Measurements from ENCODE around the gene CCNL1. TPM values are rescaled to one million over a fixed set of nuclear protein-coding genes. Genes with fewer than 3 reads are reported as not detected.

Gene CCNL1
- total RNA-seq, 1 donor: 175 TPM

DNA sequence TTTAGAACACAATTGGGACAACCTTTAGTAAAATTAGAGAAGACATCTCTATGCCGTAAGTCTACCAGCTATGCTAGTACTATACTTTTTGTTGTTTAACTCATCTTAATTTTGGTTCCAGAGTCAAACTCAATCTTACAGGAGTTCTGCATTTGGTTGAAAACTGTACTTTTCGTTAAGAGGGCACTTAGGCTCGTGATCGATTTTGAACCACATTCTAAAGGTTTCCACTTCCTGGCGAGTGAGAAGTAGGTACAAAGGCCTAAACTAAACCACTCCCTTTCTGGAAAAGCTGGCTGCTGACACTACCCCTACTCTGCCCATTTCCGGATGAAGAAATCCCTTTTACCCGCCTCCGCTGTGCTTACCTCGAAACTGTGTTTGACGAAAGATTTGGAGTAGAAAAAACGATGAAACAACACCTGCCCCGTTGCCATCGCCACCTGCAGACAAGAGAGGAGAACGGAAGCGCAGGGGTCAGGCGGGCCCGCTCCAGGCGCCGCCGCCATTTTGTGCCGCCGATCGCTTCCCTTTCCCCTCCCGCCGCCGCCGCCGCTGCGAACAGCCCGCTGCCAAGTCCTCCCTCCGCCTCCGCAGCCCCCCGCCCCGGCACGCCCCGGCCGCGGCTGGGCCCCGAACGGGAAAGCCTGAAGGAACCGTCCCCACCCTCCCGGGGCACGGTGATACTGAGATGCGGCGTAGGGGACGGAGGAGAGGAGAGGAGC, 748 bp downstream of the CCNL1 start:
- TF ChIP-seq, protein P1, sequence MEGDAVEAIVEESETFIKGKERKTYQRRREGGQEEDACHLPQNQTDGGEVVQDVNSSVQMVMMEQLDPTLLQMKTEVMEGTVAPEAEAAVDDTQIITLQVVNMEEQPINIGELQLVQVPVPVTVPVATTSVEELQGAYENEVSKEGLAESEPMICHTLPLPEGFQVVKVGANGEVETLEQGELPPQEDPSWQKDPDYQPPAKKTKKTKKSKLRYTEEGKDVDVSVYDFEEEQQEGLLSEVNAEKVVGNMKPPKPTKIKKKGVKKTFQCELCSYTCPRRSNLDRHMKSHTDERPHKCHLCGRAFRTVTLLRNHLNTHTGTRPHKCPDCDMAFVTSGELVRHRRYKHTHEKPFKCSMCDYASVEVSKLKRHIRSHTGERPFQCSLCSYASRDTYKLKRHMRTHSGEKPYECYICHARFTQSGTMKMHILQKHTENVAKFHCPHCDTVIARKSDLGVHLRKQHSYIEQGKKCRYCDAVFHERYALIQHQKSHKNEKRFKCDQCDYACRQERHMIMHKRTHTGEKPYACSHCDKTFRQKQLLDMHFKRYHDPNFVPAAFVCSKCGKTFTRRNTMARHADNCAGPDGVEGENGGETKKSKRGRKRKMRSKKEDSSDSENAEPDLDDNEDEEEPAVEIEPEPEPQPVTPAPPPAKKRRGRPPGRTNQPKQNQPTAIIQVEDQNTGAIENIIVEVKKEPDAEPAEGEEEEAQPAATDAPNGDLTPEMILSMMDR (IDR thresholded peaks at IDR 0.05; ENCODE audit: insufficient read depth, low read depth, low read length): peak; percentile 27
- DNase-seq (ENCODE audit: low read depth): peak; percentile 55

DNA sequence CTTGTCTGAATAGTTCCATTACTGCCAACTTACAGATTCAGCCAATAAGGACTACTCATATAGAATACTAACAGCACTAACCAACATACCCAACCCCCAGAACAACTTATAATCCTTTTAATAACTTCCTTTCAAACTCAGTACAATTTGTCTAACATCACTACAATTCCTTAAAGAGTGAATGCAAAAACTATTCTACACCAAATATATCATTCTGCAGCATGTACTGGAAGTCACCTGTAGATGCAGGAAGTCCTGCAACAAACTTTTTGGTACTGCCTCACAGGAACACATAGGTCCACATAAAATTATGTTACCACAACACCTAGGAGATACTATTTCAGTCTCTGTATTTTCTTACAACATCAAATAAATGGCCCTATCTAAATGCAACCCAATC, 2.1 kb downstream of the CCNL1 start:
- H3K4me3 ChIP-seq (ENCODE audit: low read depth, low read length): peak overlapping the region; percentile 92
- no peak for DNase-seq (ENCODE audit: low read depth)
- TF ChIP-seq, protein P1 (IDR thresholded peaks at IDR 0.05; ENCODE audit: insufficient read depth, low read depth, low read length): no peak

More for the DNA sequence above, 748 bp downstream of the CCNL1 start:
- peak overlapping the region; percentile 92 for H3K4me3 ChIP-seq (ENCODE audit: low read depth, low read length)

DNA sequence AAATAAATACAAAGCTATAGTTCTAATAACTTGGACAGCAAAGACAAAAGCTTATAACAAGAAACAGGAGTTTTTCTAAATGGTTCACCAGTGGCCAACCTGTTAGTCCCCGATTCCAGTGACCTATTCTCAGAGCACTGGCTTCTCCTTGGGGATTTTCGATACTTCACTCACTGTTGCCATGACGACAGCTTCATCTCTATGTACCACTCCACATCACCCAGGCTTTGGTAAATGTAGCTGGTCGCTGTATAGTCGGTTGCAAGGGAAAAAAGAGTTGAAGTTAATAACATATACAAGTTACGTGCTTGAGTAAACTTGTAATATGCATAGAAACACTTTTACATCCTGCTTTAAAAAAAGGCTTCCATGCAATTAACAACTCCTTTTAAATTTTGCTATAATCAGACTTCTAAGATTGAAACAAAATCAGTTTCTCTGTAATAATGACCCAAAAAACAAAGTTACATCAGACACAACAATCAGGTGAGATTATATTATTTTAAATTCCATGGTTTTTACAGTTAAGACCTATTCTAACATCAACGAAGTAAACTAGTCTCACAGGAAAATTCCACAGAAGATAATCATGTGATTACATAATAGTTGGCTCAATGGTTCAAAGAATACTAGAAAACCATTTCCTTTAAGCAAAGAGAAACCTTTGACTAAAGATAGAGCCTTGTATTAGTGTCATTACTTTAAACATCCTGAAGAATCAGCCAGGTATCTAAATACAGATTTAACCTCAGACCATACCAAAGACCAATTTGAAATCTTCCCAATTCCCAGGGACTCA, 2.9 kb downstream of the CCNL1 start:
- TF ChIP-seq, protein P1 (IDR thresholded peaks at IDR 0.05; ENCODE audit: insufficient read depth, low read depth, low read length): no peak
- peak overlapping the region; percentile 92 for H3K4me3 ChIP-seq (ENCODE audit: low read depth, low read length)
- DNase-seq (ENCODE audit: low read depth): no peak

DNA sequence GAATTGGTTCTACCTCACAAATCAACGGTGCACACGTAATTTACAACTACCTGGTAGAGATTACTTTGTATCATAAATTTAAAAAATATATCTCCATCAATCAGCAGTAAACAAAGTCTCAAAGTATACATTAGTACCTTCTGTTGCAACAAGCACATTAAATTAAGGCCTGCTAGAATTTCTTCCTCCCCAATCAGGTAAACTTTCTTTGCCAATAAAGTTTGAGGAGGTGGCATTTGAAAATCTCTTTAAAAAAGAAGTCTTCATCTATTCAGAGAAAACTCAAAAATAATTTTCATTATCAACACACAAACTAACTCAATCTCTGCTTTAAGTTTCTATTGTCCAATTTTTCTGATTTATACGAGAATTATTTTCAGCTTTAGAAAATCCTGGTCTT, 4.4 kb downstream of the CCNL1 start:
- TF ChIP-seq, protein P1 (IDR thresholded peaks at IDR 0.05; ENCODE audit: insufficient read depth, low read depth, low read length): no peak
- peak overlapping the region; percentile 44 for H3K4me3 ChIP-seq (ENCODE audit: low read depth, low read length)
- DNase-seq (ENCODE audit: low read depth): no peak

DNA sequence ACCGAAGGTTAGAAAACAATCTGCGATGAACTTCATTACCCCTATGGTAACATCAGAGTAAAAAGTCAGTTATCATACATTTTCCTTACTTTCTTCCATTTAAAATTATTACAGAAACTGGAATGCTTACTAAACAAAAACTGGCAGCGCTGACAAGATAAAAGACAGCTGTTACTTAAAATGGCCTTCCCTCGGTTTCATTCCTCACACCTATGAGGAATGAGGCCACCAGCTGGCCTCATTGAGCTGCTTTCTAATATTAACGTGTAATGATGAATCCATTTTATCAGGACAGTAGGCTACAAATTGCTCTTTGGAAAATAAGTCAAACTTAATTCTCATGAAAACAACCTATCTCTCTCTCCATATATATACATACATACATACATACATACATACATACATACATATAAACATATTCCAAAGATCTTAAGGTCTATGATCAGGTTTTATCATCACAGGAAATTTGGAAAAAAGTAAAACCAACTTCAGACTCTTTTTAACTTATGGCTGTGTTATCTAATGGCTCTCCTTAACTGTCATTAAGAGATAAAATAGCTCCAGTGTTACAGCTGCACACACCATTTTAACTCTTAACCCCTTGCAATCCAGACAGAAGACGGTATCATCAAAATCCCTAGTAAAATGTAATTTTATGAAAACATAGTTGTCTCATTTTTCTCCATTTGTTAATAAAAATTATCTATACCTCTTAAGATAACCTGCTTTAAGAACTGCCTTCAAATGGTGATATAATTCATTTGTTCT, 5.2 kb downstream of the CCNL1 start:
- DNase-seq (ENCODE audit: low read depth): no peak
- TF ChIP-seq, protein P1 (IDR thresholded peaks at IDR 0.05; ENCODE audit: insufficient read depth, low read depth, low read length): no peak
- H3K4me3 ChIP-seq (ENCODE audit: low read depth, low read length): peak overlapping the region; percentile 44

DNA sequence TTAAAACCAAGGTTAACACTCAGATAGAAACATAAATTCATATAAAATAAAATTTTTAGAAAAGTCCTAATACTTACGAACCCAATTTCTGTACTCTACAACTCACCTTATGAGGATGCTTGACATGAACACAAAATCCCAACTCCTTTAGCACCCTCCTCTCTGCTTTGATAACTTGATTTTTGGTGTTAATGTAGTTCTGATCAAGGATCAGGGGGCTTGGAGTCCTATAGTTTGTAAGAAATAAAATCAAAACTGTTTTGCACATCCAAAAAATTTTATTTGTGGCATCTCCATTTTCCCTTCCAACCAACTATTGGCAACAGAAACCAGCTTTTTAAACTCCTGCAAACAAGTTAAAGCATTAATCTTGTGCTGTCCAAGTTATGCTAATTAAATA, 7.0 kb downstream of the CCNL1 start:
- TF ChIP-seq, protein P1 (IDR thresholded peaks at IDR 0.05; ENCODE audit: insufficient read depth, low read depth, low read length): no peak
- no peak overlapping the region for H3K4me3 ChIP-seq (ENCODE audit: low read depth, low read length)

More for the DNA sequence above, 7.0 kb downstream of the CCNL1 start:
- no peak for DNase-seq (ENCODE audit: low read depth)
